ENCODE results near the gene HSF4. TPM values are rescaled to one million over a fixed set of nuclear protein-coding genes. Genes with fewer than 3 reads are reported as not detected.

HSF4 gene
- total RNA-seq, 1 experiment from 2014 or later, result 1.2 TPM

DNA sequence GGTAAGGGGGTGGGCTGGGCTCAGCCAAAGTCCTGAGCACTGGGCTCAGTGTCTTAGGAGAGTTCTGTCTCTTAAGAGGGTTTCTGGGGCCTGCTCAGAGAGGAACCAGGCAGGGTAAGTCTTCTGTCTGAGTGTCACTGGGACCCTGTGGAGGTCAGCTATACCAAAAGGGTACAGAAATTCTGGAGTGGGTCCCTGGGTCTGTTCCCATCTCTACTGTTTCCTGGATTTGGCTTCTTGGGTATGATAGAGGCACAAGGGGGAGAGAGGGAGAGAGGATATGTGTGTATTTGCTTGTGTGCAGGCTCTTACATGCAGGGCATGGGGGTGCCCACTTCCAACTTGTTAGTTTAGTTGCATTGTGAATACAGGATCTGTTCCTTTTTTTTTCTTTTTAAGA, 29.0 kb downstream of the HSF4 start:
- H3K27ac ChIP-seq (ENCODE audit: insufficient read length, low read depth, low read length), result no peak overlapping the region
- no peak overlapping the region for H2BK5ac ChIP-seq (ENCODE audit: insufficient read length, low read length)
- no peaks in the 10 kb centered on the region for H4K20me1 ChIP-seq (ENCODE audit: control insufficient read depth, insufficient read depth, insufficient read length)
- no peak overlapping the region for H2BK15ac ChIP-seq (ENCODE audit: low read depth, low read length)
- H3K23ac ChIP-seq (ENCODE audit: insufficient read length, low read depth, low read length), result no peak overlapping the region
- H3K56ac ChIP-seq (ENCODE audit: insufficient read length, low read depth, low read length), result no peak overlapping the region
- H2BK120ac ChIP-seq (ENCODE audit: low read depth, low read length, poor library complexity, severe bottlenecking), result no peak overlapping the region
- H4K5ac ChIP-seq (ENCODE audit: insufficient read length, low read depth, low read length), result no peak overlapping the region
- no peaks in the 10 kb centered on the region for H3K9me3 ChIP-seq (ENCODE audit: control insufficient read depth, low read depth, low read length)
- H3K4me2 ChIP-seq (ENCODE audit: insufficient read depth, insufficient read length, low read length), result peak overlapping the region; percentile 89
- no peaks in the 10 kb centered on the region; a peak in 1 of 5 replicates for H3K9me3 Mint-ChIP-seq
- no peak overlapping the region for H2AK5ac ChIP-seq (ENCODE audit: insufficient read length, low read length)
- no peak overlapping the region for H3K18ac ChIP-seq (ENCODE audit: insufficient read length, low read depth, low read length)
- peaks cover 8% of the 10 kb centered on the region for H3K23me2 ChIP-seq (ENCODE audit: insufficient read length, low read depth, low read length, poor library complexity, severe bottlenecking)
- H4K8ac ChIP-seq (replicated peaks; ENCODE audit: insufficient read length, low read depth, low read length), result no peak overlapping the region
- peaks cover 13% of the 10 kb centered on the region for H3K79me1 ChIP-seq (ENCODE audit: insufficient read depth, low read depth, low read length, poor library complexity, severe bottlenecking)
- no peak overlapping the region for H2BK20ac ChIP-seq (ENCODE audit: low read depth, low read length, poor library complexity, severe bottlenecking)
- H2BK12ac ChIP-seq (ENCODE audit: insufficient read length, low read depth, low read length), result no peak overlapping the region
- H3K14ac ChIP-seq (ENCODE audit: insufficient read depth, low read length), result no peak overlapping the region
- peaks cover 13% of the 10 kb centered on the region; the same call in 1 of the 2 replicates for H3K79me2 ChIP-seq (ENCODE audit: insufficient read depth, low read length)
- H4K91ac ChIP-seq (ENCODE audit: insufficient read length, low read depth, low read length), result no peak overlapping the region
- H2AFZ ChIP-seq (ENCODE audit: low read length), result no peak overlapping the region
- peaks cover 23 to 34% of the 10 kb centered on the region in 2 experiments for H3K4me1 Mint-ChIP-seq
- H3K4ac ChIP-seq (ENCODE audit: low read depth, low read length), result no peak overlapping the region
- TF ChIP-seq, protein P1, sequence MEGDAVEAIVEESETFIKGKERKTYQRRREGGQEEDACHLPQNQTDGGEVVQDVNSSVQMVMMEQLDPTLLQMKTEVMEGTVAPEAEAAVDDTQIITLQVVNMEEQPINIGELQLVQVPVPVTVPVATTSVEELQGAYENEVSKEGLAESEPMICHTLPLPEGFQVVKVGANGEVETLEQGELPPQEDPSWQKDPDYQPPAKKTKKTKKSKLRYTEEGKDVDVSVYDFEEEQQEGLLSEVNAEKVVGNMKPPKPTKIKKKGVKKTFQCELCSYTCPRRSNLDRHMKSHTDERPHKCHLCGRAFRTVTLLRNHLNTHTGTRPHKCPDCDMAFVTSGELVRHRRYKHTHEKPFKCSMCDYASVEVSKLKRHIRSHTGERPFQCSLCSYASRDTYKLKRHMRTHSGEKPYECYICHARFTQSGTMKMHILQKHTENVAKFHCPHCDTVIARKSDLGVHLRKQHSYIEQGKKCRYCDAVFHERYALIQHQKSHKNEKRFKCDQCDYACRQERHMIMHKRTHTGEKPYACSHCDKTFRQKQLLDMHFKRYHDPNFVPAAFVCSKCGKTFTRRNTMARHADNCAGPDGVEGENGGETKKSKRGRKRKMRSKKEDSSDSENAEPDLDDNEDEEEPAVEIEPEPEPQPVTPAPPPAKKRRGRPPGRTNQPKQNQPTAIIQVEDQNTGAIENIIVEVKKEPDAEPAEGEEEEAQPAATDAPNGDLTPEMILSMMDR (conservative IDR thresholded peaks at IDR 0.05), result no peak
- no peak overlapping the region for H3K9ac ChIP-seq (ENCODE audit: extremely low read depth, insufficient read length, low read length)
- DNase-seq, result no peak
- 0 out of 2 replicates have a peak, but pooled peaks cover 2% of the 10 kb centered on the region for H3K27me3 Mint-ChIP-seq (ENCODE audit: low read depth)
- H3K4me1 ChIP-seq (ENCODE audit: insufficient read depth, low read length), result no peaks in the 10 kb centered on the region
- H3K27me3 ChIP-seq (ENCODE audit: insufficient read depth, low read length), result no peaks in the 10 kb centered on the region; the same call in 1 of the 2 replicates
- peak overlapping the region; percentile 86 to 93 for H3K4me3 Mint-ChIP-seq
- H3K27ac Mint-ChIP-seq, result no peak overlapping the region; a peak in 1 of 7 replicates
- H3K36me3 Mint-ChIP-seq (ENCODE audit: insufficient read depth in 1 of 3, low read depth in 3 of 3), result peaks cover 40 to 59% (median 54%) of the 10 kb centered on the region in 3 experiments
- no peak overlapping the region for H3T11ph ChIP-seq (ENCODE audit: low read length)

All from H9 (cell line).